PC-3 (cell line): Measurements from ENCODE around the gene DCDC2.

Experiments
- EZH2 ChIP-seq: fragments of 300-600 bp; sonication (generic); IDR thresholded peaks from one replicate; pipeline ENCODE4 v1.6.1; 2017; ENCODE audit warnings: antibody characterized with exemption, mild to moderate bottlenecking, low read length; ENCODE audit not compliant: unreplicated experiment
- TF ChIP-seq, protein P1 (sequence below): fragments of 300-600 bp; sonication (generic); conservative IDR thresholded peaks from 2 replicates; pipeline ENCODE4 v1.5.1; 2017; ENCODE audit warnings: antibody characterized with exemption, low read depth, mild to moderate bottlenecking, low read length

DNA sequence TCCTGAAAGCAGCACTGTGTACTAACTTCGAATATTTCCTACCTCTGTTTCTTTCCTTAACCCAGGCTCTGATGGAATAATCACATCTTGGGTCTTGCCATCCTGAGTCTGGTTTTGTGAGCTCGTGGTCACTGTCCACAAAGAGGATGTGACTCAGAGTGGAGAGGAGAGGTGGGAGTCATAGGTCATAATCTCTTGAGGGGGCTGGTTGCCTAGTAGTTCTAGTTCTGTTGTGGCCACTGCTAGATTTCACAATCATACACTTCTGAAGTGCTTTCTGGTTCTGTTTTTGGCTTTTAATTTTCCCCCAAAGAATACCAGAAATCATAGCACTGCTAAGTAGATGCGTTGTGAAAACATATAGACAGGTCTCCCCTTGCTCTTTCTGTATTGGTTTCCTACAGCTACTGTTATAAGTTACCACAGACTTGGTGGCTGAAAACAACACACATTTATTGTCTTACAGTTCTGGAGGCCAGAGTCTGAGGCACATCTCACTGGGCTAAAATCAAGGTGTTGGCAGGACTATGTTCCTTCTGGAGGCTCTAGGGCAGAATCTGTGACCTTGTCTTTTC is 129.1 kb downstream of the DCDC2 start:
- TF ChIP-seq, protein P1, sequence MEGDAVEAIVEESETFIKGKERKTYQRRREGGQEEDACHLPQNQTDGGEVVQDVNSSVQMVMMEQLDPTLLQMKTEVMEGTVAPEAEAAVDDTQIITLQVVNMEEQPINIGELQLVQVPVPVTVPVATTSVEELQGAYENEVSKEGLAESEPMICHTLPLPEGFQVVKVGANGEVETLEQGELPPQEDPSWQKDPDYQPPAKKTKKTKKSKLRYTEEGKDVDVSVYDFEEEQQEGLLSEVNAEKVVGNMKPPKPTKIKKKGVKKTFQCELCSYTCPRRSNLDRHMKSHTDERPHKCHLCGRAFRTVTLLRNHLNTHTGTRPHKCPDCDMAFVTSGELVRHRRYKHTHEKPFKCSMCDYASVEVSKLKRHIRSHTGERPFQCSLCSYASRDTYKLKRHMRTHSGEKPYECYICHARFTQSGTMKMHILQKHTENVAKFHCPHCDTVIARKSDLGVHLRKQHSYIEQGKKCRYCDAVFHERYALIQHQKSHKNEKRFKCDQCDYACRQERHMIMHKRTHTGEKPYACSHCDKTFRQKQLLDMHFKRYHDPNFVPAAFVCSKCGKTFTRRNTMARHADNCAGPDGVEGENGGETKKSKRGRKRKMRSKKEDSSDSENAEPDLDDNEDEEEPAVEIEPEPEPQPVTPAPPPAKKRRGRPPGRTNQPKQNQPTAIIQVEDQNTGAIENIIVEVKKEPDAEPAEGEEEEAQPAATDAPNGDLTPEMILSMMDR = no peak
- no peak for TF ChIP-seq EZH2
